HepG2 (cell line): ENCODE measurements around the gene TNFRSF6B. TPM values are rescaled to one million over a fixed set of nuclear protein-coding genes. Genes with fewer than 3 reads are reported as not detected.

Source experiments
- ERF ChIP-seq: IDR thresholded peaks from 2 replicates; pipeline ENCODE4 v1.6.1; 2018; ENCODE audit warnings: missing biosample characterization, missing genetic modification reagents
- FOXM1 ChIP-seq: sonication (generic); formaldehyde crosslinking; IDR thresholded peaks from 2 replicates; pipeline ENCODE4 v1.5.0; 2020; ENCODE audit warnings: missing genetic modification reagents
- JUND ChIP-seq: sonication (generic); formaldehyde crosslinking; IDR thresholded peaks from 2 replicates; pipeline ENCODE4 v1.8.0; 2022; ENCODE audit warnings: mild to moderate bottlenecking, missing genetic modification reagents
- MTA3 ChIP-seq: sonication (generic); formaldehyde crosslinking; IDR thresholded peaks from 2 replicates; pipeline ENCODE4 v1.4.0; 2020; ENCODE audit warnings: missing genetic modification reagents
- MYC ChIP-seq: sonication (generic); formaldehyde crosslinking; IDR thresholded peaks from 2 replicates; pipeline ENCODE4 v1.9.0; 2021; ENCODE audit warnings: missing genetic modification reagents, borderline replicate concordance
- MYNN ChIP-seq: sonication (generic); formaldehyde crosslinking; IDR thresholded peaks from 2 replicates; pipeline ENCODE4 v1.4.0; 2020; ENCODE audit warnings: mild to moderate bottlenecking, low read depth, missing genetic modification reagents
- NFE2L1 ChIP-seq: sonication (generic); formaldehyde crosslinking; IDR thresholded peaks from 2 replicates; pipeline ENCODE4 v1.4.0; 2020; ENCODE audit warnings: missing genetic modification reagents, mild to moderate bottlenecking, borderline replicate concordance
- RNF2 ChIP-seq: fragments of 450-650 bp; conservative IDR thresholded peaks from 2 replicates; pipeline ENCODE4 v1.6.1; 2016; ENCODE audit warnings: low read depth
- RORA ChIP-seq: sonication (generic); formaldehyde crosslinking; IDR thresholded peaks from 2 replicates; pipeline ENCODE4 v1.5.0; 2020; ENCODE audit warnings: mild to moderate bottlenecking, missing genetic modification reagents, moderate library complexity
- ZNF333 ChIP-seq: sonication (generic); formaldehyde crosslinking; IDR thresholded peaks from 2 replicates; pipeline ENCODE4 v1.4.0; 2020; ENCODE audit warnings: mild to moderate bottlenecking, missing genetic modification reagents, borderline replicate concordance
- ZNF607 ChIP-seq: sonication (generic); formaldehyde crosslinking; IDR thresholded peaks from 2 replicates; pipeline ENCODE4 v1.5.1; 2020; ENCODE audit warnings: missing genetic modification reagents, mild to moderate bottlenecking, borderline replicate concordance
- ZNF776 ChIP-seq: sonication (generic); formaldehyde crosslinking; IDR thresholded peaks from 2 replicates; pipeline ENCODE4 v1.4.0; 2020; ENCODE audit warnings: mild to moderate bottlenecking, missing genetic modification reagents
- polyA plus RNA-seq, 8 experiments: library from polyadenylated mRNA; depleted of rRNA in 3 of 8; stranded (reverse) in 7 of 8; unstranded in 1 of 8; fragments of >200 nt; fragmentation: Illumina TruSeq in 4 of 8; extraction: Trizol in 4 of 8; gene quantifications; 2 replicates each; pipeline versions ENCODE4 v1.2.1 to v1.2.3, GENCODE V29; 2011 to 2016; ENCODE audit warnings: low read depth in 4 of 8, missing spikeins in 1 of 8, mixed read lengths in 1 of 8; ENCODE audit not compliant: insufficient read depth in 1 of 8
- total RNA-seq, 5 experiments: library from RNA; depleted of rRNA; stranded (reverse); fragments of >200 nt; fragmentation: Illumina TruSeq; extraction: Trizol; gene quantifications; 2 replicates each; pipeline ENCODE4 v1.2.3, GENCODE V29; 2016; ENCODE audit warnings: low read depth in 1 of 5
- TF ChIP-seq, protein P1 (sequence below): fragments of 450-650 bp; IDR thresholded peaks from 2 replicates; pipeline ENCODE4 v1.6.1; 2016
- TF ChIP-seq, protein P2 (sequence below): sonication (generic); formaldehyde crosslinking; IDR thresholded peaks from 2 replicates; pipeline ENCODE4 v1.5.0; 2020; ENCODE audit warnings: mild to moderate bottlenecking, missing genetic modification reagents
- TF ChIP-seq, protein P3 (sequence below): sonication (generic); formaldehyde crosslinking; IDR thresholded peaks from 2 replicates; pipeline ENCODE4 v1.8.0; 2022; ENCODE audit warnings: missing genetic modification reagents, mild to moderate bottlenecking, moderate library complexity, borderline replicate concordance
- TF ChIP-seq, protein P4 (sequence below): sonication (generic); formaldehyde crosslinking; IDR thresholded peaks from 2 replicates; pipeline ENCODE4; 2020; ENCODE audit warnings: missing genetic modification reagents, mild to moderate bottlenecking, borderline replicate concordance

TNFRSF6B gene
- total and polyA plus RNA-seq, 2 of the 13 experiments (the other 11 are each of a cell fraction or from before 2014, with no cell fraction given) = 0.24 TPM; not detected in 1

DNA sequence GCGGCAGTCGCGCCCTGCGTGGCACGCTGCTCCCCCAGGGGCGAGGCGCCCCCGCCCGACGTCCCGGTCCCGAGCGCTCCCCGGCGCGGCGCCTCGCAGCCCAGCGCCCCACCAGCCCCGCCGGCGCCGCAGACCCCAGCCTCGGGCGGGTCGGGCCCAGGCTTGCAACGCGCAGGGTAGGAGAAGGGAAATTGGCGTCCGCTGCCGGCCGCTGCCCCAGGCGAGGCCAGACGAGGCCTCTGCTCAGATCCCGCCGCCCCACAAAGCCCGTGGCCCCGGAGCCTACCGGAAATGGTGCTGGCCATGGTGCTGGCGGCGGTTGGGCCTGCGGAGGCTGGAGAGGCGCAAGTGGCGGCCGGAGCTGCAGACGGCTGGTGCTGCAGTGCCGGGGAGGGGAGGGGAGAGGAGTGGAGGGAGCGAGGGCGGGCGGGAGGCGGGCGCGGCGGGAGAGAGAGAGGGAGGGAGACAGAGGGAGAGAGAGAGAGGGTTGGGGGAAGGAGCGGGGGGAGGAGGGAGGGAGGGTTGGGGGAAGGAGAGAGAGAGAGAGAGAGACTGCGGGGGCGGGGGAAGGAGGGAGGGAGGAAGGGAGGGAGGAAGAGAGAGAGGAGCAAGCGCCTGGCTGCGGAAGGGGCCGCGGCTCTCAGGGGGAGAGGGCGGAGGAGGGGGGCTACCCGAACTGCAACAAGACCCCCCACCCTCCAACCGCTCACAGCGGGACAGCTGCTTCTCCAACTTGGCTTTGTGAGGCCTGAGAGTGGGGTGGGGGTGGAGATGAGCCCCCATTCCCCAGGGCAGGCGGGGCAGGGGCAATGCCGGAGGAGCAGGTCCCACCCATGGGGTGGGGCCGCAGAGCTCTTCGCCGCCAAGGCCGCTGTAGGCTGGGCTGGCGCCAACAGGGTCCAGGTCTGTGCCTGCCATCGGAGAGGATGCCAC, 43.1 kb upstream of the TNFRSF6B start, which contains the start of gene STMN3 (continued):
- TF ChIP-seq MYNN (CRISPR knock-in tag) (peak; percentile 94; the same call in 1 of the 2 replicates), RNF2 (peak; percentile 81), NFE2L1 (peak; percentile 45; the same call in 1 of the 2 replicates), JUND (CRISPR knock-in tag) (0 out of 2 replicates have a peak, but pooled peaks have one; percentile 54), MTA3 (CRISPR knock-in tag) (peak; percentile 94), RORA (CRISPR knock-in tag) (no peak), ZNF333 (peak; percentile 91; the same call in 1 of the 2 replicates), MYC (CRISPR knock-in tag) (peak; percentile 84), ZNF607 (CRISPR knock-in tag) (peak; percentile 99), ZNF776 (CRISPR knock-in tag) (peak; percentile 92), FOXM1 (CRISPR knock-in tag) (peak; percentile 92; the same call in 1 of the 2 replicates), ERF (CRISPR knock-in tag) (peak; percentile 98)
- TF ChIP-seq, protein P1, sequence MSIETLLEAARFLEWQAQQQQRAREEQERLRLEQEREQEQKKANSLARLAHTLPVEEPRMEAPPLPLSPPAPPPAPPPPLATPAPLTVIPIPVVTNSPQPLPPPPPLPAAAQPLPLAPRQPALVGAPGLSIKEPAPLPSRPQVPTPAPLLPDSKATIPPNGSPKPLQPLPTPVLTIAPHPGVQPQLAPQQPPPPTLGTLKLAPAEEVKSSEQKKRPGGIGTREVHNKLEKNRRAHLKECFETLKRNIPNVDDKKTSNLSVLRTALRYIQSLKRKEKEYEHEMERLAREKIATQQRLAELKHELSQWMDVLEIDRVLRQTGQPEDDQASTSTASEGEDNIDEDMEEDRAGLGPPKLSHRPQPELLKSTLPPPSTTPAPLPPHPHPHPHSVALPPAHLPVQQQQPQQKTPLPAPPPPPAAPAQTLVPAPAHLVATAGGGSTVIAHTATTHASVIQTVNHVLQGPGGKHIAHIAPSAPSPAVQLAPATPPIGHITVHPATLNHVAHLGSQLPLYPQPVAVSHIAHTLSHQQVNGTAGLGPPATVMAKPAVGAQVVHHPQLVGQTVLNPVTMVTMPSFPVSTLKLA = peak; percentile 57
- TF ChIP-seq, protein P2, sequence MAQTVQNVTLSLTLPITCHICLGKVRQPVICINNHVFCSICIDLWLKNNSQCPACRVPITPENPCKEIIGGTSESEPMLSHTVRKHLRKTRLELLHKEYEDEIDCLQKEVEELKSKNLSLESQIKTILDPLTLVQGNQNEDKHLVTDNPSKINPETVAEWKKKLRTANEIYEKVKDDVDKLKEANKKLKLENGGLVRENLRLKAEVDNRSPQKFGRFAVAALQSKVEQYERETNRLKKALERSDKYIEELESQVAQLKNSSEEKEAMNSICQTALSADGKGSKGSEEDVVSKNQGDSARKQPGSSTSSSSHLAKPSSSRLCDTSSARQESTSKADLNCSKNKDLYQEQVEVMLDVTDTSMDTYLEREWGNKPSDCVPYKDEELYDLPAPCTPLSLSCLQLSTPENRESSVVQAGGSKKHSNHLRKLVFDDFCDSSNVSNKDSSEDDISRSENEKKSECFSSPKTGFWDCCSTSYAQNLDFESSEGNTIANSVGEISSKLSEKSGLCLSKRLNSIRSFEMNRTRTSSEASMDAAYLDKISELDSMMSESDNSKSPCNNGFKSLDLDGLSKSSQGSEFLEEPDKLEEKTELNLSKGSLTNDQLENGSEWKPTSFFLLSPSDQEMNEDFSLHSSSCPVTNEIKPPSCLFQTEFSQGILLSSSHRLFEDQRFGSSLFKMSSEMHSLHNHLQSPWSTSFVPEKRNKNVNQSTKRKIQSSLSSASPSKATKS (CRISPR knock-in tag) = no peak
- TF ChIP-seq, protein P3, sequence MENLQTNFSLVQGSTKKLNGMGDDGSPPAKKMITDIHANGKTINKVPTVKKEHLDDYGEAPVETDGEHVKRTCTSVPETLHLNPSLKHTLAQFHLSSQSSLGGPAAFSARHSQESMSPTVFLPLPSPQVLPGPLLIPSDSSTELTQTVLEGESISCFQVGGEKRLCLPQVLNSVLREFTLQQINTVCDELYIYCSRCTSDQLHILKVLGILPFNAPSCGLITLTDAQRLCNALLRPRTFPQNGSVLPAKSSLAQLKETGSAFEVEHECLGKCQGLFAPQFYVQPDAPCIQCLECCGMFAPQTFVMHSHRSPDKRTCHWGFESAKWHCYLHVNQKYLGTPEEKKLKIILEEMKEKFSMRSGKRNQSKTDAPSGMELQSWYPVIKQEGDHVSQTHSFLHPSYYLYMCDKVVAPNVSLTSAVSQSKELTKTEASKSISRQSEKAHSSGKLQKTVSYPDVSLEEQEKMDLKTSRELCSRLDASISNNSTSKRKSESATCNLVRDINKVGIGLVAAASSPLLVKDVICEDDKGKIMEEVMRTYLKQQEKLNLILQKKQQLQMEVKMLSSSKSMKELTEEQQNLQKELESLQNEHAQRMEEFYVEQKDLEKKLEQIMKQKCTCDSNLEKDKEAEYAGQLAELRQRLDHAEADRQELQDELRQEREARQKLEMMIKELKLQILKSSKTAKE (CRISPR knock-in tag) = peak; percentile 90
- TF ChIP-seq, protein P4, sequence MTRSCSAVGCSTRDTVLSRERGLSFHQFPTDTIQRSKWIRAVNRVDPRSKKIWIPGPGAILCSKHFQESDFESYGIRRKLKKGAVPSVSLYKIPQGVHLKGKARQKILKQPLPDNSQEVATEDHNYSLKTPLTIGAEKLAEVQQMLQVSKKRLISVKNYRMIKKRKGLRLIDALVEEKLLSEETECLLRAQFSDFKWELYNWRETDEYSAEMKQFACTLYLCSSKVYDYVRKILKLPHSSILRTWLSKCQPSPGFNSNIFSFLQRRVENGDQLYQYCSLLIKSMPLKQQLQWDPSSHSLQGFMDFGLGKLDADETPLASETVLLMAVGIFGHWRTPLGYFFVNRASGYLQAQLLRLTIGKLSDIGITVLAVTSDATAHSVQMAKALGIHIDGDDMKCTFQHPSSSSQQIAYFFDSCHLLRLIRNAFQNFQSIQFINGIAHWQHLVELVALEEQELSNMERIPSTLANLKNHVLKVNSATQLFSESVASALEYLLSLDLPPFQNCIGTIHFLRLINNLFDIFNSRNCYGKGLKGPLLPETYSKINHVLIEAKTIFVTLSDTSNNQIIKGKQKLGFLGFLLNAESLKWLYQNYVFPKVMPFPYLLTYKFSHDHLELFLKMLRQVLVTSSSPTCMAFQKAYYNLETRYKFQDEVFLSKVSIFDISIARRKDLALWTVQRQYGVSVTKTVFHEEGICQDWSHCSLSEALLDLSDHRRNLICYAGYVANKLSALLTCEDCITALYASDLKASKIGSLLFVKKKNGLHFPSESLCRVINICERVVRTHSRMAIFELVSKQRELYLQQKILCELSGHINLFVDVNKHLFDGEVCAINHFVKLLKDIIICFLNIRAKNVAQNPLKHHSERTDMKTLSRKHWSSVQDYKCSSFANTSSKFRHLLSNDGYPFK (CRISPR knock-in tag) = peak; percentile 63
